ENCODE results near the gene KCNMA1.

Gene KCNMA1

DNA sequence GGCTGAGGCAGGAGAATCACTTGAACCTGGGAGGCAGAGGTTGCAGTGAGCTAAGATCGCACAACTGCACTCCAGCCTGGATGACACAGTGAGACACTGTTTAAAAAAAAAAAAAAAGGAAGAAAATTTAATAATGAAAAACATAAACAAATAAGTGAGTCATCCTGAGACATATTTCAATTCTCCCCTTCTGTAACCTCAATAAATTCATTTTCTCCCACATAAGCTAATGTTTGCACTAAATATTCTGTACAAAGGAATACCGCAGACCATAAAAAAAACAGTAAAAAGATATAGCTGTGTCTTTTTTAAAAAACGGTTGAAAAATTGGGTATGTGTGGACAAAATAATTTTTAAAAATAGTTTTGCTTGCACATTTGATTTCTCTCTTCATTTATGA, 654.0 kb downstream of the KCNMA1 start:
- no peak overlapping the region for H3K4me3 ChIP-seq (ENCODE audit: low read depth, low read length)
- TF ChIP-seq, protein P1, sequence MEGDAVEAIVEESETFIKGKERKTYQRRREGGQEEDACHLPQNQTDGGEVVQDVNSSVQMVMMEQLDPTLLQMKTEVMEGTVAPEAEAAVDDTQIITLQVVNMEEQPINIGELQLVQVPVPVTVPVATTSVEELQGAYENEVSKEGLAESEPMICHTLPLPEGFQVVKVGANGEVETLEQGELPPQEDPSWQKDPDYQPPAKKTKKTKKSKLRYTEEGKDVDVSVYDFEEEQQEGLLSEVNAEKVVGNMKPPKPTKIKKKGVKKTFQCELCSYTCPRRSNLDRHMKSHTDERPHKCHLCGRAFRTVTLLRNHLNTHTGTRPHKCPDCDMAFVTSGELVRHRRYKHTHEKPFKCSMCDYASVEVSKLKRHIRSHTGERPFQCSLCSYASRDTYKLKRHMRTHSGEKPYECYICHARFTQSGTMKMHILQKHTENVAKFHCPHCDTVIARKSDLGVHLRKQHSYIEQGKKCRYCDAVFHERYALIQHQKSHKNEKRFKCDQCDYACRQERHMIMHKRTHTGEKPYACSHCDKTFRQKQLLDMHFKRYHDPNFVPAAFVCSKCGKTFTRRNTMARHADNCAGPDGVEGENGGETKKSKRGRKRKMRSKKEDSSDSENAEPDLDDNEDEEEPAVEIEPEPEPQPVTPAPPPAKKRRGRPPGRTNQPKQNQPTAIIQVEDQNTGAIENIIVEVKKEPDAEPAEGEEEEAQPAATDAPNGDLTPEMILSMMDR (IDR thresholded peaks at IDR 0.05; ENCODE audit: control insufficient read depth, extremely low read depth, insufficient read depth) = no peak
- DNase-seq (ENCODE audit: low read depth) = no peak

DNA sequence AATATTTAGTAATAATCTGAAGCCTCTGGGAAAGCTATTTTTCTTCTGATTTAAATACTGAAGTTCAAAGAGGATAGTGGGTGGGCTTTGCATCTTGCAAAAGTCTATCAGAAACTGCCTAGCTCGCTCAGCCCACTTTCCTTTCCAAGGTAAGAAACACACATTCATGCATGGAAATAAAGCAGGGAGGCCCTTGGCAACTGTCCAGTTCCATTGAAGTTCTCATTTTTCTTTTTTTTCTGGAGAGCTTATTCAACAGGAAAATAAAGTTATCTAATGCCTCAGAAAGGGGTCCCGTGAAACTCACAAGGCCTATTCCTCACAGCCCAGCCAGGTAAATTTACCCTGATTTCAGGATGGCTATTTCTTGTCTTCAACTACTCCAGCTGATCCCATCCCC, 654.9 kb downstream of the KCNMA1 start:
- TF ChIP-seq, protein P1 (IDR thresholded peaks at IDR 0.05; ENCODE audit: control insufficient read depth, extremely low read depth, insufficient read depth) = no peak
- DNase-seq (ENCODE audit: low read depth) = no peak
- H3K4me3 ChIP-seq (ENCODE audit: low read depth, low read length) = no peak overlapping the region

GRCh38 chr10:76981251-76981650, 656.4 kb downstream of the KCNMA1 start:
- TF ChIP-seq, protein P1 (IDR thresholded peaks at IDR 0.05; ENCODE audit: control insufficient read depth, extremely low read depth, insufficient read depth) = no peak
- H3K4me3 ChIP-seq (ENCODE audit: low read depth, low read length) = no peak overlapping the region
- no peak for DNase-seq (ENCODE audit: low read depth)

DNA sequence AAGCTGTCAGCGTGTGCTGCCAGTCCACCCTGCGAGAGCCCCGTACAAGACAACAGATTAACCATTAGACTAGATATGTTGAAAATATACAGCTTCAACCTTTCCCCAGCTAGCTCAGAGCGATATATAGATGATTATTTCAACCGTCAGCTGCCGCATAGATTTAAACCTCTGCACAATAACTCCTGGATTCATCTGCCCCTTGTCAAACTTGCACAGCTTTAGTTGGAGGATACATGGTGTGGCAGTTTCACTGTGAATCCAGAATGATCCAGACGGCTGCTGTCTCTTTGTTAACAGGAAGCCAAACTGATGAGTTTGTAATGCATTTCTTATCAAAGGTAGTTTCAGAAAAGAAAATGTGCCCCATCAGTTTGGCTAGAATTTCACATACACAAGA, 659.7 kb downstream of the KCNMA1 start:
- TF ChIP-seq, protein P1 (IDR thresholded peaks at IDR 0.05; ENCODE audit: control insufficient read depth, extremely low read depth, insufficient read depth) = no peak
- DNase-seq (ENCODE audit: low read depth) = no peak
- H3K4me3 ChIP-seq (ENCODE audit: low read depth, low read length) = no peak overlapping the region

GRCh38 chr10:76977046-76977445, 660.6 kb downstream of the KCNMA1 start:
- H3K4me3 ChIP-seq (ENCODE audit: low read depth, low read length) = no peak overlapping the region
- DNase-seq (ENCODE audit: low read depth) = no peak
- TF ChIP-seq, protein P1 (IDR thresholded peaks at IDR 0.05; ENCODE audit: control insufficient read depth, extremely low read depth, insufficient read depth) = no peak

DNA sequence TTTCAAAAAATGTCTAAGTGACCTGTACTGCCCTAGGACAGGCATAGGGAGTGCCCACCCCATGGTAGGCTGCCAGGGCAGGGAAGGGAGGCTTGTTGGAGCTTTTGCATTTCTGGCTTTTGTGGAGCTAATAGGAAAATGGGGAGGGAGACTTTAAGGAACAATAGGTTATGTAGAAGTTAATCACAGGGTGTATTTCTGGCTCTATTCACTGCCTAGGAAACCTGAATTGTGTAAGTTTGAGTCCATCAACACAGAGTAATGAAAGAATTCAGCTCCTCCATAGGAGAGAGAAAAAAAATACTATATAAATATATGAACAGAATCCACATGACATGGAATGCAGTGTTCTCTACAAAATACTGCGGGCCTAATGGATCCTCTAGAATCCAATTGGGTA, 661.5 kb downstream of the KCNMA1 start:
- no peak for DNase-seq (ENCODE audit: low read depth)
- H3K4me3 ChIP-seq (ENCODE audit: low read depth, low read length) = no peak overlapping the region
- TF ChIP-seq, protein P1 (IDR thresholded peaks at IDR 0.05; ENCODE audit: control insufficient read depth, extremely low read depth, insufficient read depth) = no peak

- DNase-seq (ENCODE audit: low read depth) = no peak
- no peak overlapping the region for H3K4me3 ChIP-seq (ENCODE audit: low read depth, low read length)
- TF ChIP-seq, protein P1 (IDR thresholded peaks at IDR 0.05; ENCODE audit: control insufficient read depth, extremely low read depth, insufficient read depth) = no peak
These were observed 662.5 kb downstream of the KCNMA1 start for GRCh38 chr10:76975126-76975525.

Measured in LNCaP clone FGC (cell line).